ENCODE measurements around the gene PC. TPM values are rescaled to one million over a fixed set of nuclear protein-coding genes. Genes with fewer than 3 reads are reported as not detected.

The PC gene
- total and polyA plus RNA-seq, 10 donors, result 3.4 to 8.8 (median 5.3) TPM

DNA sequence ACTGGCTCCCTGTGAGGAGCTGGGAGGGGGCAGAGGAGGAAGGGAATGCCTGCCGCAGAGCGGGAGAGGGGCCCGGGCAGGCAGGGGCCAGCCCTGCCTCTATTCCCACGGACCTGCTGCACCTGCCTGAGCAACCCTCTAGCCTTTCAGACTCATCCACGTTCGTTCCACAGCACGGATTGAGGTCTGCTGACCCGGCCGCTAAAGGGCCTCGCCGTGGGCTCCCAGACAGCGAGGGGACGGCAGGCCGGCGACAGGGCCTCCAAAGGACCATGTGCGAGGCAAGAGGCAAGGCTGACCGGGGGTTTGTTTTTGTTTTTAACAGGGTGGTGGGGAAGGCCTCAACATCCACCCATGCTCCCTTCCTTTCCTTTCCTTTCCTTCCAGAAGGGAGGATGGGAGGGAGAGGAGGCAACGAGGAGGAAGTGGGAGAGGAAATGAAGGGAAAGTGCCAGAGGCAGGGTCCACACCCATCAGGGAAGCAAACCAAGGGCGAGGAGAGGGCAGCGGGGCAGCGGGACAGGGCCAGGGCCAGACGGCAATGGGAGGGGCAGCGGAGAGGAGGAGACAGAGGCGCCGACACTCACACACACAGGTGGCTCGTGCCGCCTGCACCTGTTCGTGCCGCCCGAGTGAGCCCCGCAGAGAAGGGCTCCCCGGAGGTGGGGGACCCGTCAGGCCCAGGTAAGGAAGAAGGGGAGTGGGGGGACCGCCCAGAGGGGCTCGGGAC, 93.8 kb downstream of the PC start:
- H3K27me3 ChIP-seq (replicated peaks in 1 of 7), result no peaks in the 10 kb centered on the region
- peak; percentile 15 to 55 (median 30) for TF ChIP-seq POLR2AphosphoS5 (IDR thresholded peaks at IDR 0.05)
- TF ChIP-seq, protein P1, sequence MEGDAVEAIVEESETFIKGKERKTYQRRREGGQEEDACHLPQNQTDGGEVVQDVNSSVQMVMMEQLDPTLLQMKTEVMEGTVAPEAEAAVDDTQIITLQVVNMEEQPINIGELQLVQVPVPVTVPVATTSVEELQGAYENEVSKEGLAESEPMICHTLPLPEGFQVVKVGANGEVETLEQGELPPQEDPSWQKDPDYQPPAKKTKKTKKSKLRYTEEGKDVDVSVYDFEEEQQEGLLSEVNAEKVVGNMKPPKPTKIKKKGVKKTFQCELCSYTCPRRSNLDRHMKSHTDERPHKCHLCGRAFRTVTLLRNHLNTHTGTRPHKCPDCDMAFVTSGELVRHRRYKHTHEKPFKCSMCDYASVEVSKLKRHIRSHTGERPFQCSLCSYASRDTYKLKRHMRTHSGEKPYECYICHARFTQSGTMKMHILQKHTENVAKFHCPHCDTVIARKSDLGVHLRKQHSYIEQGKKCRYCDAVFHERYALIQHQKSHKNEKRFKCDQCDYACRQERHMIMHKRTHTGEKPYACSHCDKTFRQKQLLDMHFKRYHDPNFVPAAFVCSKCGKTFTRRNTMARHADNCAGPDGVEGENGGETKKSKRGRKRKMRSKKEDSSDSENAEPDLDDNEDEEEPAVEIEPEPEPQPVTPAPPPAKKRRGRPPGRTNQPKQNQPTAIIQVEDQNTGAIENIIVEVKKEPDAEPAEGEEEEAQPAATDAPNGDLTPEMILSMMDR (IDR thresholded peaks at IDR 0.05 in 8 of 11, conservative IDR thresholded peaks at IDR 0.05 in 3 of 11), result no peak
- TF ChIP-seq POLR2A (IDR thresholded peaks at IDR 0.05), result no peak
- DNase-seq, result no peak
- H3K4me1 ChIP-seq, result peaks cover 0 to 39% (median 23%) of the 10 kb centered on the region in 6 donors
- H3K4me3 ChIP-seq, result no peak overlapping the region
- no peaks in the 10 kb centered on the region for H3K9me3 ChIP-seq
- WGBS, 5 donors, result 66 to 86% (median 72%) methylated on average over 35 of the region's 35 CpGs
- peak overlapping the region in 4 of 8 donors; percentile 28 to 51 (median 46) for H3K27ac ChIP-seq
- intact Hi-C loops (cut with DNase I; ENCODE audit: low total_unique reads), result no loop called here
- peaks cover 0 to 8% (median 0%) of the 10 kb centered on the region in 6 donors for H3K36me3 ChIP-seq

DNA sequence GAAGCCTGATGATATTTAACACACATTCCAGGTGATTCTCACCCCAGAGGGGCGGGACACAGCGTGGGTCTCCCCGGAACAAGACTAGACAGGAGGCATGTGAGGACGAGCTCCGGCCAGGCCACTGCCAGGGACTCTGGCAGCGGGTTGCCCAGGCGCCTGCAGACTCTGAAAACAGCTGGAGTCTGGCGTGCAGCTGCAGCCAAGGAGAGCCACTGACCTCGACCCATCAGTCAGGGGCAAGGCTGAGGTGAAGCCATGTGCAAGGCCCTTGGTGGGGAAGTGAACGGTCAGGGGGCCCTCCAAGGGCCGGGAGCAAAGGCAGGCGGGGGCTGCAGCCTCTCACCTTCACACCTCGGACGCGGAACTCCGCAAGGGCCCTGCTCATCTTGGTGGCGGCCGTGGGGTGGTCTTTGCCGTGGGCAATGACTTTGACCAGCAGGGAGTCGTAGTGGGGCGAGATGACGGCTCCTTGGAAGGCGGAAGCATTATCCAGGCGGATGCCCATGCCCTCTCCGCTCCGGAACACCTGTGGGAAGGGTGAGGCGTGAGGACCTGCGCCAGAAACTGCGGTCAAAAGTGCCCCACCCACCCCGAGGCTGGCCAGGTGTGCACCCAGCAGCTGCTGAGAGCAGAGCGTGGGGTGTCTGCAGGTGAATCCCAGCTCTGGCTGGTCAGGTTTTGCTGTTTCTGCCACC, 94.6 kb downstream of the PC start:
- 89 to 93% (median 91%) methylated on average over 18 to 31 of the region's 31 CpGs for WGBS, 5 donors
- peaks cover 0 to 15% (median 2%) of the 10 kb centered on the region in 6 donors for H3K36me3 ChIP-seq
- no peak overlapping the region for H3K4me3 ChIP-seq
- H3K9me3 ChIP-seq, result no peaks in the 10 kb centered on the region
- no peaks in the 10 kb centered on the region for H3K27me3 ChIP-seq (replicated peaks in 1 of 7)
- intact Hi-C loops (cut with DNase I; ENCODE audit: low total_unique reads), result no loop called here
- peak overlapping the region in 4 of 8 donors; percentile 28 to 51 (median 46) for H3K27ac ChIP-seq
- H3K4me1 ChIP-seq, result peaks cover 0 to 40% (median 22%) of the 10 kb centered on the region in 6 donors
- DNase-seq, result no peak
- TF ChIP-seq, protein P1 (IDR thresholded peaks at IDR 0.05 in 8 of 11, conservative IDR thresholded peaks at IDR 0.05 in 3 of 11), result no peak
- TF ChIP-seq POLR2A (IDR thresholded peaks at IDR 0.05) (no peak), POLR2AphosphoS5 (IDR thresholded peaks at IDR 0.05) (no peak)

DNA sequence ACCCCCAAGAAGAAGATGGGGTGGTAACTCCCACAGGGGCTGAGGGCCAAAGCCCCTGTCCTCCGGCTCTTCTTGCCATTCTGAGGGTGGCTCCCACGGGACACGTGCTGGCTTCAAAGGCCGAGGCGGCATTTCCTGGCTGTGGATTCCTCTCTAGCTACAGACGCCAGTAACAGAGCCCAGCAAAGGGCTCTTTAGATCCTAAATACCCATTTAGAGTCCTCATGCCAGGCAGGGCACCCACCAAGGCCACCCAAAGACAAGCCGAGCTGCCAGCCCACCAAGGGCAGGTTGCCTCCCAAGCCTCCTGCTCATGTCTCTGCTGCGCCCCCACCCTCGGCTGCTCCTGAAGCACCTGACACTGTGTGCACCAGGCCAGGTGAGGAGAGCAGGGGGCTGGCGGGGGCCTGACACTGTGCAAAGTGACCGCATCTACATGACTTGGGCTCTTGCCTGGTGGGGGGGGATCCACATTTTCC, 95.6 kb downstream of the PC start:
- Histone ChIP-seq H3K27ac (no peak overlapping the region), H3K27me3 (replicated peaks in 1 of 7) (no peaks in the 10 kb centered on the region), H3K9me3 (no peaks in the 10 kb centered on the region), H3K36me3 (peaks cover 0 to 22% (median 2%) of the 10 kb centered on the region in 6 donors), H3K4me1 (peaks cover 0 to 45% (median 20%) of the 10 kb centered on the region in 6 donors), H3K4me3 (no peak overlapping the region)
- intact Hi-C loops (cut with DNase I; ENCODE audit: low total_unique reads), result no loop called here
- no peak for TF ChIP-seq POLR2AphosphoS5 (IDR thresholded peaks at IDR 0.05)
- TF ChIP-seq POLR2A (IDR thresholded peaks at IDR 0.05), result no peak
- TF ChIP-seq, protein P1 (IDR thresholded peaks at IDR 0.05 in 8 of 11, conservative IDR thresholded peaks at IDR 0.05 in 3 of 11), result no peak
- WGBS, 5 donors, result 77 to 88% (median 86%) methylated on average over 5 to 11 of the region's 11 CpGs
- no peak for DNase-seq
